Measurements from ENCODE around the gene MUC5B. TPM values are rescaled to one million over a fixed set of nuclear protein-coding genes. Genes with fewer than 3 reads are reported as not detected.

The MUC5B gene
- total RNA-seq, 1 experiment from 2014 or later: 2.1 TPM

DNA sequence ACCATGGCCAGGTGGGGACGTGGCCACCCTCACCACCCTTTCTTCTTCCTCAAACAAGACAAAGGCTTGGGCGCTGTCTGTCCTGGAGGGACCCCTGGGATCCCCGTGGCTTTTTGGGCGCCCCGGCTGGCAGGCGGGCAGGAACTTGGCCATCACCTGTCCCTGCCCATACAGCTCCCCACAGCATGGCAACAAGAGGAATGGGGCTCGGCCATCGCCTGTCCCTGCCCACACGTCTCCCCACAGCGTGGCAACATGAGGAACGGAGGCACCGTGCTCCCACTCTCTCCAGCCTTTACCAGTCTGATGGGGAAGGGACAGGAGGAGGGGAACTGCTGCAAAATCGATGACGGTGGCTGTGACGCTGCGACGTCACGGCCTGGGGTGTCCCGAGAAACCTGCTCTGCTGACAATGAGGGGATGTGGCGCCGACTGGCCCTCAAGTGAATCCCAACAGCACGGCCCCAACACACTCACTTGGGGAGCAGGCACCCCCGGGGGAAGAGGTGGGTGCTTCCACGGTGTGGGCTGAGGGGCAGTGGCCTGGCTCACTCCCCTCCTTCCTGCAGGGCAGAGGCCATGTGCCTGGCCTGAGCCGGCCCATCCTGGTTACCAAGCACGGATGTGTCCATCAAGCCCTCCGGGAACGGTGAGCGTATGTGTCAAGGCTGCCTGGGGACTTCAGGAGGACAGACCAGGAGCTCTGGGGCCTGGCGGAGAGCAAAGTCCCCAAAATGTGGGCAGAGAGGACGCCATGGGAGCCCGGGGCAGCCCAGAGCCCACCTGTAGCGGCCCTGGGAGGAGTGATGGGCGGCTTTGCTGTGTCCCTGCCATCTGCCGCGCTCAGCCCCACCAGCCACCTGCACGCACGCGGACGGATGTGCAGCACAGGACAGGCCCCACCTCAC, 56.2 kb downstream of the MUC5B start:
- Histone ChIP-seq H3K27me3 (ENCODE audit: insufficient read depth, low read depth) (no peaks in the 10 kb centered on the region), H3K79me2 (ENCODE audit: low read depth) (no peaks in the 10 kb centered on the region), H3K36me3 (ENCODE audit: low read depth) (no peaks in the 10 kb centered on the region), H3K4me1 (replicated peaks; ENCODE audit: insufficient read depth) (no peaks in the 10 kb centered on the region), H4K20me1 (ENCODE audit: insufficient read depth) (no peaks in the 10 kb centered on the region), H3K4me3 (no peak overlapping the region), H3K9me2 (ENCODE audit: insufficient read depth) (no peaks in the 10 kb centered on the region), H2AFZ (no peak overlapping the region), H3K27ac (no peak overlapping the region), H3K4me2 (no peak overlapping the region), H3F3A (ENCODE audit: insufficient read depth, low read depth) (no peaks in the 10 kb centered on the region), H3K9me3 (ENCODE audit: insufficient read depth, low read depth) (no peaks in the 10 kb centered on the region)
- no peak for DNase-seq
- ChIA-PET POLR2A (ENCODE audit: unreplicated experiment) (no interaction called here), CTCF (no interaction called here)
- BruUV-seq (replicated peaks): no TSS peak
- TF ChIP-seq EZH2 (IDR thresholded peaks at IDR 0.05; ENCODE audit: low read depth): no peak
- TF ChIP-seq CTCF (conservative IDR thresholded peaks at IDR 0.05): no peak
- intact Hi-C loops (cut with micrococcal nuclease; ENCODE audit: unreplicated experiment): no loop called here

DNA sequence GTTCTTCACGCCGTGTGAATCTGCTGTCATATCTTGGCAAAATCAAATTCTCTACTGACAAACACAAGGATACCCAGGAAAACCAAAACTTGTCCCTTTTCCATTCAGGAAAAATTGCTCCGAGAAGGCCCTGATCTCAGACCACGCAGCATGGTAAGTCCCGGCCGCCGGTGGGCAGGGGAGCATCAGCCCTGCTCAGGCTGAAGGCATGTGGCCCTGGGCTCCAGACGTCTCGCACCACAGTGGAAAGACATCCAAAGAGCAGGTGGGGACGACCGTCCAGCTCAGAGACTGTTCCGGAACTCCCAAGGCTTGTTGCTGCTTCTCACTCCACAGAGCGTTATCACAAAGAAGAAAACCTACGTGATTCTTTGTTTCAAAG, 56.8 kb downstream of the MUC5B start:
- Histone ChIP-seq H3K9me3 (ENCODE audit: insufficient read depth, low read depth) (no peaks in the 10 kb centered on the region), H3K4me1 (replicated peaks; ENCODE audit: insufficient read depth) (no peaks in the 10 kb centered on the region), H3K36me3 (ENCODE audit: low read depth) (no peaks in the 10 kb centered on the region), H3K27ac (no peak overlapping the region), H2AFZ (no peak overlapping the region), H4K20me1 (ENCODE audit: insufficient read depth) (no peaks in the 10 kb centered on the region), H3K4me3 (no peak overlapping the region), H3K4me2 (no peak overlapping the region), H3K9me2 (ENCODE audit: insufficient read depth) (no peaks in the 10 kb centered on the region), H3K79me2 (ENCODE audit: low read depth) (no peaks in the 10 kb centered on the region), H3K27me3 (ENCODE audit: insufficient read depth, low read depth) (no peaks in the 10 kb centered on the region), H3F3A (ENCODE audit: insufficient read depth, low read depth) (no peaks in the 10 kb centered on the region)
- BruUV-seq (replicated peaks): no TSS peak
- TF ChIP-seq EZH2 (IDR thresholded peaks at IDR 0.05; ENCODE audit: low read depth): no peak
- TF ChIP-seq CTCF (conservative IDR thresholded peaks at IDR 0.05): no peak
- no peak for DNase-seq
- POLR2A ChIA-PET (ENCODE audit: unreplicated experiment): no interaction called here
- intact Hi-C loops (cut with micrococcal nuclease; ENCODE audit: unreplicated experiment): no loop called here
- CTCF ChIA-PET: no interaction called here

DNA sequence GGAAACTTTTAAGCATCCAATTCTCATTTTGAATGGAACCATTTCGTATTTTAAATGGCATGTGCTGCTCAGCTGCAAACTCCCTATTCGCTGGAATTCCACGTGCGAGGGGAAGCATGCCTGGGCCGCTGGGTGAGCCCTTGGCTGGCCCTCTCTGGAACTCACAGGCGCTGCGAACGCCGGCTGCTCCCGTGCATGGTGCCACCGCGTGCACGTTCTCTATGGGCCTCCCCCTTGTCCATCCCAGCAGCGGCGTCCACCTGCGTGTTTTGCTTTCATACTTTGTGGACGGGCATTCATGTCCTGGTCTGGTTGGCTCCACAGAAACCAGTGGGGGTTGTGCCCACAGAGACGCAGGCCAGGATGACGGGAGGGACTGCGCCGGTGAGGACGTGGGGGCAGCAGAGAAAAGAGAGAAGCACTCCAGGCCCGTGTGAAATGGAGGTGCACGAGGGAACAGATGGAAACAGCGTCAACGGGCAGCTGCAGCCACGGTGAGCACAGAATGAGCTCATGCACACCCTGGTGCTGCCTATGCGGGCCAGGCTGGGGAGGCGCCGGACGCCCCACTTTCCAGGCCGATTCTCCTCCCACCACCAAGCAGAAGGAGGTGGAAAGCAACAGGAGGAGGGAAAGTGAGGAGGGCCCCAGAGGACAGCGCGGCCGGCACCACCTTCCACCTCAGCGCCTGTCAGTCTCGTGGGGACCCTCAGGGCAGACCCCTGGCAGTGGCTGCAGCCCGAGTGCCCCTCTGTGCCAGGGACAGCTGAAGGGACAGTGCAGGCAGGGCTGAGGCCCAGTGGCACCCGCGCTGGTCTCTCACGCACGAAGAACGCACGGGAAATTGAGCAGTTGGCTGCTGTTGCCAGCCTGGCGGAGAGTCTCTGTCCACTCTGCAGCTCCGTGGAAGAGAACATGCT, 57.5 kb downstream of the MUC5B start:
- H3K4me1 ChIP-seq (replicated peaks; ENCODE audit: insufficient read depth): no peaks in the 10 kb centered on the region
- intact Hi-C loops (cut with micrococcal nuclease; ENCODE audit: unreplicated experiment): no loop called here
- no peaks in the 10 kb centered on the region for H3K9me3 ChIP-seq (ENCODE audit: insufficient read depth, low read depth)
- DNase-seq: no peak
- H3K4me2 ChIP-seq: no peak overlapping the region
- no TSS peak for BruUV-seq (replicated peaks)
- H3K27me3 ChIP-seq (ENCODE audit: insufficient read depth, low read depth): no peaks in the 10 kb centered on the region
- no peaks in the 10 kb centered on the region for H3K36me3 ChIP-seq (ENCODE audit: low read depth)
- no peaks in the 10 kb centered on the region for H3K9me2 ChIP-seq (ENCODE audit: insufficient read depth)
- H3K27ac ChIP-seq: no peak overlapping the region
- POLR2A ChIA-PET (ENCODE audit: unreplicated experiment): no interaction called here
- no peak overlapping the region for H3K4me3 ChIP-seq
- H4K20me1 ChIP-seq (ENCODE audit: insufficient read depth): no peaks in the 10 kb centered on the region
- H3F3A ChIP-seq (ENCODE audit: insufficient read depth, low read depth): no peaks in the 10 kb centered on the region
- no peaks in the 10 kb centered on the region for H3K79me2 ChIP-seq (ENCODE audit: low read depth)
- CTCF ChIA-PET: no interaction called here
- no peak for TF ChIP-seq CTCF (conservative IDR thresholded peaks at IDR 0.05)
- TF ChIP-seq EZH2 (IDR thresholded peaks at IDR 0.05; ENCODE audit: low read depth): no peak
- H2AFZ ChIP-seq: no peak overlapping the region

All from PC-9 (cell line).